Measurements from ENCODE around the gene COMMD4.
"Not testable (repeated sequence)": the region's sequence is repeated elsewhere in the genome, so short reads cannot be mapped to it uniquely, and the experiment has no call there.

Gene COMMD4

DNA sequence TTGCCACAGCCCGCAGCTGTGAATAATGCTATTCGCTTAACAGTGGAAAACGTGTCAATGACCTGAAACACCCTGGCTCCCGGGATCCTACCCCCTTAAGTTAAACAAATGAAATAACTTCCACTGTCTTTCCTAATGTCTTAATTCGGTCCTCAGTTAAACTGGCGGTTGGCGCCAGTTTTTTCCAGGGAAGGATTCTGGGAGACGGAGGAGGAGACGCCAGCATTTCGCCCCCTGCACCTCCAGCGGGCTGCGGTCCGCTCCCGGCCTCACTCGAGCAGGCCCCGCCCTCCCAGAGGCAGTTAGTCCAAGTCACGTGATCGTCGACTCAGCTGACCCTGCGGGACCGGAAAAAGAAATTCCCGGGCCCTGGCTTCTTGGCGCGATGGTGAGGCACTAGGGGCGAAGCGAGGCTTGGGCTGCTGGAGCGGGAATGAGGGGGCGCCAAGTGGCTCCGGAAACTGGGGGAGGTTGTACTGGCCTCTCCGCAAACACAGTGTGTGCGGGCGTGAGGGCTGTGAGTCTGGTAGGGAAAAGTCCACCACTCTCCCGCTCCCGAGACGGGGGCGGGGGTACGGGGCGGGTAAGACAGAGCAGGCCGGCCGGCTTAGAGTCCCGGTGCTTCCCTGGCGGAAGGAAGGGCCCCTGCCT, at the start of gene COMMD4:
TSS of gene COMMD4 (plus strand) at position 359 of the 651 bp plus-strand sequence. CDS start at position 386, 27 bp downstream.
- Histone ChIP-seq H3K36me3 (ENCODE audit: control insufficient read depth, low read depth, low read length) (peaks cover 11% of the 10 kb centered on the region), H3K4me3 (ENCODE audit: low read length) (peak within 1 kb of the TSS; percentile 76), H3K27me3 (ENCODE audit: control insufficient read depth, insufficient read depth, low read length) (no peaks in the 10 kb centered on the region), H3K9me3 (ENCODE audit: control insufficient read depth, low read depth, low read length) (no peaks in the 10 kb centered on the region), H3K27ac (ENCODE audit: low read length) (peak within 1 kb of the TSS; percentile 4), H3K9ac (ENCODE audit: low read length) (peak within 1 kb of the TSS; percentile 82), H3K4me1 (ENCODE audit: control insufficient read depth, low read depth, low read length) (peaks cover 7% of the 10 kb centered on the region)

DNA sequence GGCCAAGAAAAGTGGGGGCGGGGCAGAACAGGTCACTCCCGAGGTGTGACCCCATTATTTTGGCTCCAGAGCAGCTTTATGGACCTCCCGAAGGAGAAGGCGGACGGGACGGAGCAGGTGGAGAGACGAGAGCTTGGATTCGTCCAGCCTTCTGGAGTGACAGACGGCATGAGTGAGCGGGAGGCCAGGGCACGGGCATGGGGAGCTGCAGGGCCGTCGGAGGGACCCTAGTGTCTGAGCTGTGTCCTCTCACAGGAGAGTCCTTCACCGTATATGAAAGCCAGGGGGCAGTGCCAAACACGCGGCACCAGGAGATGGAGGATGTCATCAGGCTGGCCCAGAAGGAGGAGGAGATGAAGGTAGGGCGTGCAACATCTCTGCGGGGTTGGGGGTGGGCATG, 42.2 kb upstream of the COMMD4 start:
- not testable (repeated sequence) for H3K27me3 ChIP-seq (ENCODE audit: control insufficient read depth, insufficient read depth, low read length); H3K27ac ChIP-seq (ENCODE audit: low read length); H3K36me3 ChIP-seq (ENCODE audit: control insufficient read depth, low read depth, low read length); H3K4me3 ChIP-seq (ENCODE audit: low read length); H3K4me1 ChIP-seq (ENCODE audit: control insufficient read depth, low read depth, low read length); H3K9me3 ChIP-seq (ENCODE audit: control insufficient read depth, low read depth, low read length); H3K9ac ChIP-seq (ENCODE audit: low read length)

DNA sequence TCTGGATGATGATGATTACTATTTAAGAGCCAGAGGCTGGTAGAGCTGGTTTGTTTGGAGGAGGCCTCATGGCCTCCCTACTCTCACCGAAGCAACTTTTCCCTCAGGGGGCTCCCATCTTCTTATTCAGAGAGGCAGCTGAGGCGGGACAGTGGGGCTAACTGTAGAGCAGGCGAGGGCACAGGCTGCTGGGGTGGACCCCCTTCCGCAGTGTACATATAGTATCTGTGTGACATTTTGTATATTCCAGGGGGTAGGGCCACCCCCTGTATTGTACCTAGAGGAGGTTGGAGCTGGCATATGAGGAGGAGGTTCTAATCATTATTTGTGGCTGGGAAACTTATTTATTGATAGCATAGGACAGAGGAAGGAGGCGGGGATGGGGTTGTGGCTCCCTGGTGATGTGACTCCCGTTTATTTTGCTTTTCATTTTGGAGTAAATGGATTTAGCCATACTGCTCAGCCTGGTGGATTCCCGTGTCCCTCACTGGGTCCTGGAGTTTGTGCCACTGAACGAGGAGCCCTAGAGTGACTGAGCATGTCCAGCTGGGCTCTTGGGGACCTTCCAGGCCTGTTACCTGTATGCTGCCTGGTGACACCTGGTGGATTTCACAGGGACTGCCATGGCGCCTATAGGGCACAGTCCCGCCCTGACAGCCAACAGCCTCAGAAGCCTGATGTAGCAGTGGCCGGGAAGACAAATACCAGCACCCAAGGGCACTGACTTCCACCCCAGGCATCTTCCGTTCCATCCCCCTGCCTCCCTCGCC, 37.1 kb upstream of the COMMD4 start:
- H3K4me1 ChIP-seq (ENCODE audit: control insufficient read depth, low read depth, low read length); H3K4me3 ChIP-seq (ENCODE audit: low read length); H3K36me3 ChIP-seq (ENCODE audit: control insufficient read depth, low read depth, low read length); H3K27ac ChIP-seq (ENCODE audit: low read length); H3K9ac ChIP-seq (ENCODE audit: low read length); H3K9me3 ChIP-seq (ENCODE audit: control insufficient read depth, low read depth, low read length); H3K27me3 ChIP-seq (ENCODE audit: control insufficient read depth, insufficient read depth, low read length): not testable (repeated sequence)

DNA sequence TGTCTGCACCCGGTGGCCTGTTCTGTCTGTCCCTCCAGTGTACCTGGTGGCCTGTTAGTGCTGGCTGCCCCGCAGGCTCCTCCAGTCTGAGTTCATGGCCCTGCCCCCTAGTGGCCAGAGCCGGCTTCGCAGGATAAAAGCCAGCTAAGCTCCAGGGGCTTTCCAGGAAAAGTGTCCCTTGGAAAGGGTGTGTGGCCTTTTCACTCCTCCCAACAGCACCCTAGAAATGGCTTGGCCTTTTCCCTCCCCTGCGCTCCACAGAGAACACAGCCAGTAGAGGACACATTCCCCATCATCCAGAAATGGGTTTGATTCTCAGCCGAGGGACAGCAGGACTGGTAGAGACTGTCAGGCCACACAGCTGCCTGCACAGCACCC, 36.6 kb upstream of the COMMD4 start:
- not testable (repeated sequence) for H3K9ac ChIP-seq (ENCODE audit: low read length); H3K4me1 ChIP-seq (ENCODE audit: control insufficient read depth, low read depth, low read length); H3K36me3 ChIP-seq (ENCODE audit: control insufficient read depth, low read depth, low read length); H3K27ac ChIP-seq (ENCODE audit: low read length); H3K27me3 ChIP-seq (ENCODE audit: control insufficient read depth, insufficient read depth, low read length); H3K4me3 ChIP-seq (ENCODE audit: low read length); H3K9me3 ChIP-seq (ENCODE audit: control insufficient read depth, low read depth, low read length)

DNA sequence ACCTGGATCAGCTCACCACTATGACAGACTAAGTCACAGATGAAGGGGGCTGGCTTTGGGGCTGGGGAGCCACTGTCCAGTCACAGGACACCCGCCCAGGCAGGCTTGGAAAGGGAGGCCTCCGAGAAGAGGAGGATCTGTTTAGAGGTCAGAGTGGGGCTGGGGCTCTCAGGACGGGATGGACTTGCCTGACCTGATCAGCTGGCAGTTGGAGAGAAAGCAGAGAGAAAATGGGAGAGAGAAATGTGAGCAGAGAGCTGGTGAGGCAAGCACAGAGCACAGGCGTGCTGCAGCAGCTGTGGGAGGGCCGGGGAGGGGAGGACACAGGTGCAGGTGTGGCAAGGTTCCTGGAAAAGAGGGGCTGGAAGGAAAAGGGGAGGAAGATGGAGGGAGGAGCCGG, 35.8 kb upstream of the COMMD4 start:
- not testable (repeated sequence) for H3K27me3 ChIP-seq (ENCODE audit: control insufficient read depth, insufficient read depth, low read length); H3K9ac ChIP-seq (ENCODE audit: low read length); H3K4me1 ChIP-seq (ENCODE audit: control insufficient read depth, low read depth, low read length); H3K36me3 ChIP-seq (ENCODE audit: control insufficient read depth, low read depth, low read length); H3K27ac ChIP-seq (ENCODE audit: low read length); H3K9me3 ChIP-seq (ENCODE audit: control insufficient read depth, low read depth, low read length); H3K4me3 ChIP-seq (ENCODE audit: low read length)

DNA sequence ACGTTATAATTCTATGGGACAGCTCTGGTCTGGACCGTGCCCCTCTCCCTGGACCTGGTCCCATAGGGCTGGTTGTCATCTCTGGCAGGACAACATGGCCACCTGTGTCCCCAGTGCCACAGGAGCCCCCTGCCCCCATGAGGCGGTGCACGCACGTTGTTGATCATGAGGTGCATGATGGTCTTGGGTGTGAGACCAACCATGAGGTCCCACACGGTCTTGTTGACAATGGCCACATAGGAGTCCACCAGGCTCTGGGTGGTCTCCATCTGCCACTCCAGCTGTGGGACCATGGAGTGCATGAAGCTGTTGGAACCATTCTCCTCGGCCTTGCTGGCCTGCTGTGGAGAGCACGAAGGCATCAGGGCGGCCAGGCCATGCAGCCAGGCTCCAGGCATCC, 33.5 kb upstream of the COMMD4 start:
- Histone ChIP-seq H3K27me3 (ENCODE audit: control insufficient read depth, insufficient read depth, low read length) (no peaks in the 10 kb centered on the region), H3K9ac (ENCODE audit: low read length) (no peak overlapping the region), H3K9me3 (ENCODE audit: control insufficient read depth, low read depth, low read length) (no peaks in the 10 kb centered on the region), H3K27ac (ENCODE audit: low read length) (no peak overlapping the region), H3K4me1 (ENCODE audit: control insufficient read depth, low read depth, low read length) (no peaks in the 10 kb centered on the region), H3K4me3 (ENCODE audit: low read length) (no peak overlapping the region), H3K36me3 (ENCODE audit: control insufficient read depth, low read depth, low read length) (no peaks in the 10 kb centered on the region)

DNA sequence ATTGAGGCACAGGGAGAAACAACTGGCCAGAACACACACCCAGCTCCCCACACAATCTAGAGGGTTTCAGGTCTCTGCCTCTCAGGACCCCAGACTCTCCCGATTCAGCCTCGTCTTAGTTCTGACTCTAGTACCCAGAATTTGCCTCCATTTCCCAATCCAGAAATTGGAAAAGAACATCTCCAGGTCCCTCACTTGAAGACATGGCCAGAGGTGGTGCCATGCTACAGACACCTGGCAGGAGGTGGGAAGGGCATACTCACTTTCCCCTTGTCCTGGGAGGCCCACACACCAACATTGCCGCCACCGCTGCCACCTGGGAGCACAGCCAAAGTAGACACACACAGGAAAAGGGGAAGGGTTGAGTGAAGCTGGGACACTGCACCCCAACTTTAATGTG, 33.1 kb upstream of the COMMD4 start:
- H3K4me1 ChIP-seq (ENCODE audit: control insufficient read depth, low read depth, low read length); H3K27me3 ChIP-seq (ENCODE audit: control insufficient read depth, insufficient read depth, low read length); H3K9me3 ChIP-seq (ENCODE audit: control insufficient read depth, low read depth, low read length); H3K4me3 ChIP-seq (ENCODE audit: low read length); H3K9ac ChIP-seq (ENCODE audit: low read length); H3K36me3 ChIP-seq (ENCODE audit: control insufficient read depth, low read depth, low read length); H3K27ac ChIP-seq (ENCODE audit: low read length): not testable (repeated sequence)

DNA sequence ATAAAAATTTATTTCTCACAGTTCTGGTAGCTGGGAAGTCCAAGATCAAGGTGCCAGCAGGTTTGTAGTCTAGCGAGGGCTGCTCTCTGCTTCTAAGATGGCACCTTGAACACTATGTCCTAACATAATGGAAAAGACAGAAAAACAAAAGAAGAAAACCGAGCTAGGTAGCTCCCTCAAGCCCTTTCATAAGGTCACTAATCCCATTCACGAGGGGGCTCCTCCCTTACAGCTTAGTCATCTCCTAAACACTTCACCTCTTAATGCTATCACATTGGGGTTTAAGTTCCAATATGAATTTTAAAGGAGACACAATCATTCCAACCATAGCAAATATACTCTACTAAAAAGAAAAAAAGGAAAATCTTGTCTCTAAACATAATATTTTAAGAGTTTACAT, 29.7 kb upstream of the COMMD4 start:
- Histone ChIP-seq H3K36me3 (ENCODE audit: control insufficient read depth, low read depth, low read length) (no peaks in the 10 kb centered on the region), H3K27me3 (ENCODE audit: control insufficient read depth, insufficient read depth, low read length) (peaks cover 8% of the 10 kb centered on the region), H3K9ac (ENCODE audit: low read length) (no peak overlapping the region), H3K9me3 (ENCODE audit: control insufficient read depth, low read depth, low read length) (no peaks in the 10 kb centered on the region), H3K27ac (ENCODE audit: low read length) (no peak overlapping the region), H3K4me3 (ENCODE audit: low read length) (no peak overlapping the region), H3K4me1 (ENCODE audit: control insufficient read depth, low read depth, low read length) (no peaks in the 10 kb centered on the region)

DNA sequence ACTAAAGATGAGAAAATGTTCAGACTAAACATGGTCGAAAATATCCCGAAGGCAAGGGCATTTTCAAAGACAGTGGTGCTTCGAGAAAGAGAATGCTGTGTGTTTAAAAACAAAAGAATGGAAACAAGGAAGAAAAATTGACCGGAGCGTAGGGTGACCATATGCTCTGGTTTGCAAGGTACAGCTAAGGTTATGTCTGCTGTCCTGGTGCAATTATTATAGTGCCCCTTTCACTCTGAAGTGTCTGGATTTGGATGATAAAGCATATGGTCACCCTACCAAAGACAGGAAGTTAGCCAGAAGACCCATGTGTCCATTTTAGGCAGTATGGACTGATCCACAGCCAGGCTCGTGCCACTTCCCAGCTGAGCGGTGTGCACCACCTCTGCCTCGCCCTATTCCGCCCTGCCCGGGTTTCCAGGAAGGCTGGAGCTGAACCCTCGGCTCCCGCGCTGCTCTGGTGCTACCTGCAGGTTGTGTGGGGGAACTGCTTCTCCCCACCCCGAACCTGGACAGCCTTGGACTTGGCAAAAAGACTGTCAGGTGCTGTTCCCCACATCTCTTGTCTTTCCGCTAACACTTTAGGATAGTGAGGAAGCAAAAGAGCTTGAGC, 28.0 kb upstream of the COMMD4 start:
- Histone ChIP-seq H3K27ac (ENCODE audit: low read length) (no peak overlapping the region), H3K4me1 (ENCODE audit: control insufficient read depth, low read depth, low read length) (no peaks in the 10 kb centered on the region), H3K36me3 (ENCODE audit: control insufficient read depth, low read depth, low read length) (no peaks in the 10 kb centered on the region), H3K9ac (ENCODE audit: low read length) (no peak overlapping the region), H3K9me3 (ENCODE audit: control insufficient read depth, low read depth, low read length) (no peaks in the 10 kb centered on the region), H3K27me3 (ENCODE audit: control insufficient read depth, insufficient read depth, low read length) (peaks cover 8% of the 10 kb centered on the region), H3K4me3 (ENCODE audit: low read length) (no peak overlapping the region)

DNA sequence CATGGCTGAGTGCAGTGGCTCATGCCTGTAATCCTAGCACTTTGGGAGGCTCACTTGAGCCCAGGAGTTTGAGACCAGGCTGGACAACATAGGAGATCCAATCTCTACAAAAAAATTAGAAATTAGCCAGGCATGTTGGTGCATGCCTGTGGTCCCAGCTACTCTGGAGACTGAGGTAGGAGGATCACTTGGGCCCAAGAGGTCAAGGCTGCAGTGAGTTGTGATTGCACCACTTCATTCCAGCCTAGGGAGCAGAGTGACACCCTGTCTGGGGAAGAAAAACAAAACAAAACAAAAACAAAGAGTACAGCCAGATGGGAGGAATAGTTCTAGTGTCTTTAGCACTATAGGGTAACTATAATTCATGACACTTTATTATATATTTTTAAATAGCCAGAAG, 26.2 kb upstream of the COMMD4 start:
- Histone ChIP-seq H3K4me3 (ENCODE audit: low read length) (no peak overlapping the region), H3K27me3 (ENCODE audit: control insufficient read depth, insufficient read depth, low read length) (peaks cover 8% of the 10 kb centered on the region), H3K4me1 (ENCODE audit: control insufficient read depth, low read depth, low read length) (no peaks in the 10 kb centered on the region), H3K9ac (ENCODE audit: low read length) (no peak overlapping the region), H3K36me3 (ENCODE audit: control insufficient read depth, low read depth, low read length) (no peaks in the 10 kb centered on the region), H3K9me3 (ENCODE audit: control insufficient read depth, low read depth, low read length) (no peaks in the 10 kb centered on the region), H3K27ac (ENCODE audit: low read length) (no peak overlapping the region)

DNA sequence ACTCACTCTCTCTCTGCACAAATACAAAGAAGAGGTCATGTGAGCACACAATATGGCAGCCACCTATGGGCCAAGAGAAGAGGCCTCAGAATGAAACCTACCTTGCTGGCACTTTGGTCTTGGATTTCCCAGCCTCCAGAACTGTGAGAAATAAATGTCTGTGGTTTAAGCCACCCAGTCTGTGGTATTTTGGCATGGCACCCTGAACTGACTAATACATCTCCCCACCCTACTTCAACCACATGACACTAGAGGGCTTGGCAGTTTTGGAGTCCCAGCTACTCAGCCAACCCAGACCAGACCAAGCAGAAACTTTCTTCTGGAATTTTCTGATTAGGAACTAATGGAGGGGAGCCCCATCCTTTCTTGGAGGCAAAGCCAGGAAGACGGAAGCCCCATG, 23.3 kb upstream of the COMMD4 start:
- H3K36me3 ChIP-seq (ENCODE audit: control insufficient read depth, low read depth, low read length); H3K27ac ChIP-seq (ENCODE audit: low read length); H3K9ac ChIP-seq (ENCODE audit: low read length); H3K27me3 ChIP-seq (ENCODE audit: control insufficient read depth, insufficient read depth, low read length); H3K4me1 ChIP-seq (ENCODE audit: control insufficient read depth, low read depth, low read length); H3K9me3 ChIP-seq (ENCODE audit: control insufficient read depth, low read depth, low read length); H3K4me3 ChIP-seq (ENCODE audit: low read length): not testable (repeated sequence)

Data from iPS-18a (cell line).